Fibroblast of lung (primary cell): ENCODE results near the gene BCL2L11. TPM values are rescaled to one million over a fixed set of nuclear protein-coding genes. Genes with fewer than 3 reads are reported as not detected.

ENCODE experiments used
- DNase-seq, 2 donors: peaks; one replicate each; pipeline versions ENCODE4 v3.0.0 to v3.0.0-alpha.2; 2010; ENCODE audit warnings: low read depth in 2 of 2
- H2AFZ ChIP-seq: 2 replicates; pipeline ENCODE4 v1.5.1; 2012; ENCODE audit warnings: low read length, control low read depth, inconsistent platforms
- H3K27ac ChIP-seq: 2 replicates; pipeline ENCODE4 v1.5.1; 2011; ENCODE audit warnings: low read length, control low read depth; ENCODE audit not compliant: insufficient read depth
- H3K27me3 ChIP-seq: 2 replicates; pipeline ENCODE4 v1.5.1; 2011; ENCODE audit warnings: mild to moderate bottlenecking, low read length; ENCODE audit not compliant: control insufficient read depth, insufficient read depth
- H3K36me3 ChIP-seq: 2 replicates; pipeline ENCODE4 v1.5.1; 2011; ENCODE audit warnings: low read length; ENCODE audit not compliant: control insufficient read depth, insufficient read depth
- H3K4me1 ChIP-seq: 2 replicates; pipeline ENCODE4 v1.5.1; 2011; ENCODE audit warnings: low read length; ENCODE audit not compliant: control insufficient read depth, insufficient read depth; ENCODE audit errors: extremely low read depth
- H3K4me2 ChIP-seq: 2 replicates; pipeline ENCODE4 v1.5.1; 2011; ENCODE audit warnings: low read length, control low read depth; ENCODE audit not compliant: insufficient read depth; ENCODE audit errors: extremely low read depth
- H3K4me3 ChIP-seq, 4 experiments: fragments of 200-600 bp in 1 of 4; sonication (generic) in 1 of 4; replicated peaks in 1 of 4; 2 replicates each; pipeline ENCODE4 v1.5.1; 2011 to 2016; ENCODE audit warnings: low read length in 4 of 4, low read depth in 3 of 4, mild to moderate bottlenecking in 3 of 4, control low read depth in 2 of 4, inconsistent platforms in 1 of 4, mixed read lengths in 1 of 4; ENCODE audit not compliant: insufficient read depth in 1 of 4; ENCODE audit errors: control extremely low read depth in 1 of 4
- H3K79me2 ChIP-seq: 2 replicates; pipeline ENCODE4 v1.5.1; 2012; ENCODE audit warnings: mild to moderate bottlenecking, low read length, inconsistent platforms; ENCODE audit not compliant: control insufficient read depth, insufficient read depth
- H3K9ac ChIP-seq: 2 replicates; pipeline ENCODE4 v1.5.1; 2011; ENCODE audit warnings: mild to moderate bottlenecking, low read length, control low read depth; ENCODE audit not compliant: insufficient read depth
- H3K9me3 ChIP-seq: 2 replicates; pipeline ENCODE4 v1.5.1; 2012; ENCODE audit warnings: low read depth, low read length; ENCODE audit not compliant: control insufficient read depth, insufficient read depth
- H4K20me1 ChIP-seq: 2 replicates; pipeline ENCODE4 v1.5.1; 2011; ENCODE audit warnings: low read length; ENCODE audit not compliant: control insufficient read depth, insufficient read depth; ENCODE audit errors: extremely low read depth
- CTCF ChIP-seq, 2 donors: IDR thresholded peaks in 1 of 2; conservative IDR thresholded peaks in 1 of 2; 1 replicate in 1 of 2; 2 replicates in 1 of 2; pipeline ENCODE4 v1.5.1; 2011 to 2012; ENCODE audit warnings: low read length in 2 of 2, control low read depth in 1 of 2, inconsistent platforms in 1 of 2, low read depth in 1 of 2, mild to moderate bottlenecking in 1 of 2
- EZH2 ChIP-seq: IDR thresholded peaks from 2 replicates; pipeline ENCODE4 v1.5.1; 2012; ENCODE audit warnings: low read length, control low read depth, mild to moderate bottlenecking; ENCODE audit errors: missing control alignments
- polyA plus RNA-seq, 2 donors: library from polyadenylated mRNA; depleted of rRNA in 1 of 2; stranded (reverse) in 1 of 2; unstranded in 1 of 2; fragments of >200 nt; gene quantifications; 2 replicates each; pipeline ENCODE4 v1.2.1, GENCODE V29; 2011 to 2012; ENCODE audit warnings: missing spikeins in 1 of 2
- total RNA-seq: library from RNA; depleted of rRNA; stranded (reverse); fragments of >200 nt; gene quantifications from 2 replicates; pipeline ENCODE4 v1.2.1, GENCODE V29; 2014

The BCL2L11 gene
- total and polyA plus RNA-seq, 2 donors (not counting 1 experiment from before 2014, with no cell fraction given), result 1.5 to 10.2 TPM

- H3K4me2 ChIP-seq, result no peak overlapping the region
- H4K20me1 ChIP-seq, result peaks cover 1% of the 10 kb centered on the region
- no peaks in the 10 kb centered on the region for H3K9me3 ChIP-seq
- DNase-seq, result no peak
- no peak overlapping the region for H3K9ac ChIP-seq
- H3K4me3 ChIP-seq, result no peak overlapping the region
- H3K4me1 ChIP-seq, result no peaks in the 10 kb centered on the region
- H2AFZ ChIP-seq, result no peak overlapping the region
- no peaks in the 10 kb centered on the region for H3K79me2 ChIP-seq
- TF ChIP-seq CTCF (conservative IDR thresholded peaks at IDR 0.05 in 1 of 2, IDR thresholded peaks at IDR 0.05 in 1 of 2; ENCODE audit: low read depth in 1 of 2, low read length in 2 of 2) (no peak), EZH2 (no peak)
- no peaks in the 10 kb centered on the region for H3K36me3 ChIP-seq
- H3K27ac ChIP-seq, result no peak overlapping the region
- H3K27me3 ChIP-seq, result peaks cover 9% of the 10 kb centered on the region
Observed at GRCh38 chr2:111186121-111186715, 65.5 kb downstream of the BCL2L11 start.

- H3K36me3 ChIP-seq, result no peaks in the 10 kb centered on the region
- H4K20me1 ChIP-seq, result peaks cover 1% of the 10 kb centered on the region
- H3K27me3 ChIP-seq, result peaks cover 9% of the 10 kb centered on the region
- H3K4me2 ChIP-seq, result no peak overlapping the region
- no peaks in the 10 kb centered on the region for H3K4me1 ChIP-seq
- TF ChIP-seq CTCF (conservative IDR thresholded peaks at IDR 0.05 in 1 of 2, IDR thresholded peaks at IDR 0.05 in 1 of 2; ENCODE audit: low read depth in 1 of 2, low read length in 2 of 2) (no peak), EZH2 (no peak)
- DNase-seq, result no peak
- H3K4me3 ChIP-seq, result no peak overlapping the region
- H2AFZ ChIP-seq, result no peak overlapping the region
- no peak overlapping the region for H3K27ac ChIP-seq
- H3K9ac ChIP-seq, result no peak overlapping the region
- H3K9me3 ChIP-seq, result no peaks in the 10 kb centered on the region
- H3K79me2 ChIP-seq, result no peaks in the 10 kb centered on the region
Observed at GRCh38 chr2:111186933-111187332, 66.2 kb downstream of the BCL2L11 start.

GRCh38 chr2:111188681-111189080 is 68.0 kb downstream of the BCL2L11 start:
- no peak overlapping the region for H2AFZ ChIP-seq
- no peak overlapping the region for H3K27ac ChIP-seq
- H3K4me1 ChIP-seq, result no peaks in the 10 kb centered on the region
- no peak overlapping the region for H3K4me2 ChIP-seq
- DNase-seq, result no peak
- no peaks in the 10 kb centered on the region for H3K36me3 ChIP-seq
- H3K27me3 ChIP-seq, result peaks cover 6% of the 10 kb centered on the region
- H3K9ac ChIP-seq, result no peak overlapping the region
- H3K9me3 ChIP-seq, result no peaks in the 10 kb centered on the region
- peaks cover 1% of the 10 kb centered on the region for H4K20me1 ChIP-seq
- H3K4me3 ChIP-seq, result no peak overlapping the region
- H3K79me2 ChIP-seq, result no peaks in the 10 kb centered on the region
- no peak for TF ChIP-seq EZH2
- TF ChIP-seq CTCF (conservative IDR thresholded peaks at IDR 0.05 in 1 of 2, IDR thresholded peaks at IDR 0.05 in 1 of 2; ENCODE audit: low read depth in 1 of 2, low read length in 2 of 2), result no peak
